Upper lobe of right lung (tissue), 1 donor: Measurements from ENCODE around the gene PALM. TPM values are rescaled to one million over a fixed set of nuclear protein-coding genes. Genes with fewer than 3 reads are reported as not detected.
"Not testable (repeated sequence)": the region's sequence is repeated elsewhere in the genome, so short reads cannot be mapped to it uniquely, and the experiment has no call there.

Source experiments
- ATAC-seq: fragments of 200-7000 bp; cut with Tn5 transposase; one replicate; pipeline ENCODE4 v1.9.1; 2020; ENCODE audit warnings: mild to moderate bottlenecking, moderate library complexity
- DNase-seq: peaks from one replicate; pipeline ENCODE4 v3.0.0-alpha.2; 2020
- H3K27ac ChIP-seq: fragments of 200-600 bp; one replicate; pipeline ENCODE4 v1.8.0; 2022
- H3K27me3 ChIP-seq: fragments of 200-600 bp; one replicate; pipeline ENCODE4 v1.8.0; 2022; ENCODE audit warnings: mild to moderate bottlenecking
- H3K36me3 ChIP-seq: fragments of 200-600 bp; one replicate; pipeline ENCODE4 v1.8.0; 2022
- H3K4me1 ChIP-seq: fragments of 200-600 bp; one replicate; pipeline ENCODE4 v1.8.0; 2022
- H3K4me3 ChIP-seq: fragments of 200-600 bp; one replicate; pipeline ENCODE4 v1.8.0; 2022; ENCODE audit warnings: mild to moderate bottlenecking
- H3K9me3 ChIP-seq: fragments of 200-600 bp; one replicate; pipeline ENCODE4 v1.8.0; 2022
- intact Hi-C: fragments of 100-400 bp; cut with DNase I; formaldehyde crosslinking; loops from one replicate; pipeline ENCODE4 v1.11.0; 2022
- total RNA-seq: library from RNA; stranded (reverse); fragmentation: NEBNext Ultra II Directional; extraction: Animal tissue kit (Norgen Biotek cat#: 25700); gene quantifications from one replicate; pipeline ENCODE4 v1.2.1, GENCODE V29; 2021
- TF ChIP-seq, protein P1 (sequence below): fragments of 200-600 bp; IDR thresholded peaks from one replicate; pipeline ENCODE4 v1.8.0; 2022; ENCODE audit warnings: antibody characterized with exemption
- donor health status: DM: no; HTN: yes; CAD: no; lungs with severe emphysema.

Gene PALM
- total RNA-seq, 1 donor from 2014 or later = 56.9 TPM

DNA sequence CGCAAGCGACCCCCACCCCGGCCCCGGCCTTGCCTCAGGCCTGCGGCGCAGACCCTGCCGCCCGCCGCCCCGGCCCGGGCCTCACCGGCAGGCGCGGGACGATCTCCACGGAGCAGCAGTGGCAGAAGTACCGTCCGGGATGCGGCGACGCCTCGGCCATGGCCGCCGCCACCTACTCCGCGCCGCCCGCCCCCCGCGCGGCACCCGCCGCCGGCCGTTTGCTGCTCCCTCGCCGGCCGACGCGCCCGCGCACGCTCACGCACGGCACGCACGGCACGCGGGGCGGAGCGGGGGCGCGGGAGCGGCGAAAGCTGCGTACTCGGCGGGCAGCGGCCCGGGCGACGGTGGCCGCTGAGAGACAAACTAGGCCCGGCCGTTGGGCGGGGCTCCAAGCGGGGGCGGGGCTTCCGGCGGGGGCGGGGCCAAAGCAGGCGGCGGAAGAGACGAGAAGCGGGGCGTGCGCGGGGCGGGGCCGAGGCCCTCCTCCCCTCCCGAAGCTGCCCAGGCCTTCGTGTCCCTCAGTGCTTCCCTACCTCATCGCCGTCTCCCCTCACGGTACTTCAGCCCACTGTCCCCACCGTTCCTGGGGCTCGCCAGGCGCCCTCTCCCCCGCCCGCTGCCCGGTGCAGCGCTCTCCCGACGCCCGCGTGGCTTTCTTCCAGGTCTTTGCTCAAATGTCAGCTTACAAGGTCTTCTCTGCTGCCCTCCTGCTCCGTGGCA lies 45.6 kb upstream of the PALM start, which contains the start of gene RNF126:
Gene RNF126, minus strand, starts transcription at position 253 of the 720 bp plus-strand sequence. Its CDS starts 93 bp downstream, at position 160.
- H3K9me3 ChIP-seq = no peaks in the 10 kb centered on the region
- DNase-seq (peak; percentile 96), ATAC-seq (peak; percentile 90)
- TF ChIP-seq, protein P1, sequence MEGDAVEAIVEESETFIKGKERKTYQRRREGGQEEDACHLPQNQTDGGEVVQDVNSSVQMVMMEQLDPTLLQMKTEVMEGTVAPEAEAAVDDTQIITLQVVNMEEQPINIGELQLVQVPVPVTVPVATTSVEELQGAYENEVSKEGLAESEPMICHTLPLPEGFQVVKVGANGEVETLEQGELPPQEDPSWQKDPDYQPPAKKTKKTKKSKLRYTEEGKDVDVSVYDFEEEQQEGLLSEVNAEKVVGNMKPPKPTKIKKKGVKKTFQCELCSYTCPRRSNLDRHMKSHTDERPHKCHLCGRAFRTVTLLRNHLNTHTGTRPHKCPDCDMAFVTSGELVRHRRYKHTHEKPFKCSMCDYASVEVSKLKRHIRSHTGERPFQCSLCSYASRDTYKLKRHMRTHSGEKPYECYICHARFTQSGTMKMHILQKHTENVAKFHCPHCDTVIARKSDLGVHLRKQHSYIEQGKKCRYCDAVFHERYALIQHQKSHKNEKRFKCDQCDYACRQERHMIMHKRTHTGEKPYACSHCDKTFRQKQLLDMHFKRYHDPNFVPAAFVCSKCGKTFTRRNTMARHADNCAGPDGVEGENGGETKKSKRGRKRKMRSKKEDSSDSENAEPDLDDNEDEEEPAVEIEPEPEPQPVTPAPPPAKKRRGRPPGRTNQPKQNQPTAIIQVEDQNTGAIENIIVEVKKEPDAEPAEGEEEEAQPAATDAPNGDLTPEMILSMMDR = no peak
- peak within 1 kb of the TSS; percentile 89 for H3K27ac ChIP-seq
- H3K27me3 ChIP-seq = no peaks in the 10 kb centered on the region
- intact Hi-C loops = no loop called here
- peaks cover 57% of the 10 kb centered on the region for H3K4me1 ChIP-seq
- H3K4me3 ChIP-seq = peak within 1 kb of the TSS; percentile 92
- H3K36me3 ChIP-seq = no peaks in the 10 kb centered on the region

DNA sequence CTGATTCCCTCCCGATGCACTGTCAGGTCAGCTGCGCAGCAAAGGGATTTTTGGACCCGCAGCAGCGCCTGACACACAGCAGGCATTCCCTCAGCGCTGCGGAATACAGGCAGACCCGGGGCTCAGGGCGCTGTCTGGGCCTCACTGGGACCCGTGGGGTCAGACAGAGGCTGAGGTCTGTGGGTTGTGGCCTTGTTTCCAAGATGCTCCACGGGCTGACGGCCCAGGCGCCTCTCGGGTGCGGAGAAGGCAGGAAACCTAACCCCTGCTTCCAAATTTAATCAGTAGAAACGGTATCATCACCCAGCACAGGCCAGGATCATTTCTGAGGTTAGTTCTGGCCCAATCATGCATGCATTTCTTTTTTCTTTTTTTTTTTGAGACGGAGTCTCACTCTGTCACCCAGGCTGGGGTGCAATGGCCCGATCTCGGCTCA lies 45.0 kb upstream of the PALM start:
- H3K27me3 ChIP-seq = no peaks in the 10 kb centered on the region
- peaks cover 52% of the 10 kb centered on the region for H3K4me1 ChIP-seq
- no peaks in the 10 kb centered on the region for H3K36me3 ChIP-seq
- no peaks in the 10 kb centered on the region for H3K9me3 ChIP-seq
- TF ChIP-seq, protein P1 = no peak
- peak overlapping the region; percentile 89 for H3K27ac ChIP-seq
- intact Hi-C loops = loop anchor here (2.0 kb wide), 1 partner anchor 71 kb away; no protein-coding TSS in a partner anchor
- H3K4me3 ChIP-seq = peak overlapping the region; percentile 92
- ATAC-seq (no peak), DNase-seq (no peak)

DNA sequence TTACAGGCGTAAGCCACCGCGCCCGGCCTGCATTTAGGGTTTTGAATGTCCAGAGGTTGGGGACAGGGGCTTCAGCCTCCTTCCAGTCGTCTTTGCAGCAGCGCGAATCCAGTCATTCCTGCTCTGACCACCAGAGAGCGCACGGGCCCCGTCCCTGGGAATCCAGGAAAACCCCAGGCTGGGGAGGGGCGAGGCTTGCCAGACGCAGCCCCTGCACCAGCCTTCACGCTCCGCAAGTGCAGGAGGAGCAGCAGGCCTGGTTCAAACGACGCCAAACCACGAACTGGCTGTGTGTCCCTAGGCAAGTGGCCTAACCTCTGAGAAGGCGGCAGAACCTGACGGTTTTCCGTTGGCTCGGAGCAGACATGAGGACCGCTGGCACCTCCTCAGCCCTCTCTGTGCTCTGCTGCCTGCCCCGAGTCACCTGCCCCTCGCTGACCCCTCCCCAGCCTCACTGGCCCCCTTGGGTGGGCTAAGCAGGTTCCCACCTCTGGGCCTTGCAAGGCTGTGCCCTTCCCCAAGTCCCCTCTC lies 43.8 kb upstream of the PALM start:
- Histone ChIP-seq H3K9me3 (no peaks in the 10 kb centered on the region), H3K36me3 (no peaks in the 10 kb centered on the region), H3K4me3 (no peak overlapping the region), H3K27ac (no peak overlapping the region), H3K4me1 (peaks cover 39% of the 10 kb centered on the region), H3K27me3 (no peaks in the 10 kb centered on the region)
- TF ChIP-seq, protein P1 = peak; percentile 92
- DNase-seq = peak; percentile 90
- intact Hi-C loops = loop anchor here (2.0 kb wide), 1 partner anchor 70 kb away; no protein-coding TSS in a partner anchor
- ATAC-seq = peak; percentile 61

DNA sequence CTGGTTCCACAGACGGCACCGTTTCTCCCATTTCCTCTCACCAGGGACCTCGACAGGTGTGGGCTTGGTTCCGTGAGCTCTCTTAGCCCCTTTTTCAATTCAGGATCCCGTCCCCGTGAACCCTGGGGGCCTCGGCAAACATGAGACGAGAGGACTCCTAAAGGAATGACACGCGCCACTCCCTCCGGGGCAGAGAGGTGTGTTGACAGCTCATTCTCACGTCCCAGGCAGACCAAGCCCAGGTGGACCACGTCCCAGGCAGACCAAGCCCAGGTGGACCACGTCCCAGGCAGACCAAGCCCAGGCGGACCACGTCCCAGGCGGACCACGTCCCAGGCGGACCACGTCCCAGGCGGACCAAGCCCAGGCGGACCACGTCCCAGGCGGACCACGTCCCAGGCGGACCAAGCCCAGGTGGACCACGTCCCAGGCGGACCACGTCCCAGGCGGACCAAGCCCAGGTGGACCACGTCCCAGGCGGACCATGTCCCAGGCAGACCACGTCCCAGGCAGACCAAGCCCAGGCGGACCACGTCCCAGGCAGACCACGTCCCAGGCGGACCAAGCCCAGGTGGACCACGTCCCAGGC lies 41.7 kb upstream of the PALM start:
- intact Hi-C loops, ATAC-seq, H3K4me3 ChIP-seq, H3K36me3 ChIP-seq, DNase-seq, H3K27ac ChIP-seq, H3K27me3 ChIP-seq, H3K9me3 ChIP-seq: not testable (repeated sequence)
- peaks cover 19% of the 10 kb centered on the region for H3K4me1 ChIP-seq

DNA sequence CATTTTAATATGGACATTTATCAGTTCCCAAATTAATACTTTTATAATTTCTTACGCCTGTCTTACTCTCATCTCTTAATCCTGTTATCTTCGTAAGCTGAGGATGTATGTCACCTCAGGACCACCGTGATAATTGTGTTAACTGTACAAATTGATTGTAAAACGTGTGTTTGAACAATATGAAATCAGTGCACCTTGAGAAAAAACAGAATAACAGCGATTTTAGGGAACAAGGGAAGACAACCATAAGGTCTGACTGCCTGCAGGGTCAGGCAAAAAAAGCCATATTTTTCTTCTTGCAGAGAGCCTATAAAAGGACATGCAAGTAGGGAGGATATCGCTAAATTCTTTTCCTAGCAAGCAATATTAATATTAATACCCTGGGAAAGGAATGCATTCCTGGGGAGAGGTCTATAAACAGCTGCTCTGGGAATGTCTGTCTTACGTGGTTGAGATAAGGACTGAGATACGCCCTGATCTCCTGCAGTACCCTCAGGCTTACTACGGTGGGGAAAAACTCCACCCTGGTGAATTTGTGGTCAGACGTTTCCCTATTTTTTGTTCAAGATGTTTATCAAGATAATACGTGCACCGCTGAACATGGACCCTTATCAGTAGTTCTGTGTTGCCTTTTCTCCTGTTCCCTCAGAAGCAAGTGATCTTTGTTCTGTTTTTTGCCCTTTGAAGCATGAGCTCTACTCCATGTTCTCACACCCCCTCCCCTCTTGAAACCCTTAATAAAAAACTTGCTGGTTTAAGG lies 39.9 kb upstream of the PALM start:
- DNase-seq, H3K27me3 ChIP-seq, H3K9me3 ChIP-seq, ATAC-seq, H3K36me3 ChIP-seq, H3K4me3 ChIP-seq, intact Hi-C loops, H3K27ac ChIP-seq: not testable (repeated sequence)
- peaks cover 14% of the 10 kb centered on the region for H3K4me1 ChIP-seq

DNA sequence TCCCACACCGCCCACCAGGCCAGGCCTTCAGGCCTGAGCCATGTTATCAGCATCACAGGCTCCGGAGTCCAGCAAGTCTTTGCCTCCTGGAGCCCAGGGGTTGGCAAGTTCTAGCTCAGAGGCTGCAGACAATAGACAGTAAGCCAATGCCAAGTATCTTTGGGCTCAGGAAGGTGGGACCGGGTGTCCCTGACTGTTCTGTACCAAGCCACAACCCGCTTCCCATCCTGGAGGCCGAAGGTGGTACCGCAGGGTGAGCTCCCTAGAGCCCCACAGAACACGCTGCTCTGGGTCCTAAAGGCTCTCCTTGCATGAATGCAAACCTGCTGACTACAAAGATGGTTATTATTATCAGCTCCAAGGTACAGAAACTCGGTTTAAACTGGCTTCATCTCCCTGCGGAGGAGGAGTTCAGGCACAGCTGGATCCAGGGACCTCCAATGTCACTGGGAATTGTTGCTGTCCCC lies 38.1 kb upstream of the PALM start:
- DNase-seq = no peak
- no peaks in the 10 kb centered on the region for H3K27me3 ChIP-seq
- TF ChIP-seq, protein P1 = no peak
- H3K4me1 ChIP-seq = no peaks in the 10 kb centered on the region
- no peaks in the 10 kb centered on the region for H3K9me3 ChIP-seq
- intact Hi-C loops = no loop called here
- no peak overlapping the region for H3K27ac ChIP-seq
- H3K36me3 ChIP-seq = no peaks in the 10 kb centered on the region
- ATAC-seq = no peak
- no peak overlapping the region for H3K4me3 ChIP-seq
